SU-DHL-6 (cell line): ENCODE data around the gene AMH.

ENCODE experiments used
- H2AFZ ChIP-seq: fragments of 200-600 bp; sonication (generic); 2 replicates; pipeline ENCODE4 v1.6.1; 2014; ENCODE audit warnings: low read depth, mild to moderate bottlenecking, moderate library complexity, mixed read lengths, antibody characterized with exemption, low read length; ENCODE audit not compliant: severe bottlenecking
- H3F3A ChIP-seq: fragments of 200-600 bp; shearing (Covaris generic); 2 replicates; pipeline ENCODE4 v1.6.0; 2016; ENCODE audit warnings: antibody characterized with exemption, mild to moderate bottlenecking; ENCODE audit not compliant: insufficient read depth
- H3K27ac ChIP-seq: fragments of 200-600 bp; sonication (generic); 2 replicates; pipeline ENCODE4 v1.5.1; 2016; ENCODE audit warnings: low read depth, mild to moderate bottlenecking, low read length, moderate library complexity, mixed read lengths
- H3K27me3 ChIP-seq: fragments of 200-600 bp; sonication (generic), shearing (Covaris generic); 2 replicates; pipeline ENCODE4 v1.6.0; 2014; ENCODE audit warnings: mild to moderate bottlenecking, low read length
- H3K36me3 ChIP-seq: fragments of 200-600 bp; sonication (generic); 2 replicates; pipeline ENCODE4 v1.6.1; 2014; ENCODE audit warnings: mild to moderate bottlenecking, low read length, mixed read lengths
- H3K4me2 ChIP-seq: fragments of 300-600, 200-600 bp; shearing (Covaris generic), sonication (generic); 2 replicates; pipeline ENCODE4 v1.6.0; 2014; ENCODE audit warnings: low read length, low read depth, mild to moderate bottlenecking; ENCODE audit not compliant: poor library complexity, severe bottlenecking
- H3K4me3 ChIP-seq: fragments of 200-600 bp; sonication (generic); 2 replicates; pipeline ENCODE4 v1.5.1; 2014; ENCODE audit warnings: antibody characterized with exemption, low read length, mild to moderate bottlenecking, mixed read lengths; ENCODE audit not compliant: insufficient read depth, poor library complexity, severe bottlenecking
- H3K79me2 ChIP-seq: fragments of 200-600 bp; sonication (generic); 2 replicates; pipeline ENCODE4 v1.6.1; 2014; ENCODE audit warnings: mild to moderate bottlenecking, low read length, moderate library complexity; ENCODE audit not compliant: insufficient read depth
- H3K9ac ChIP-seq: fragments of 200-600 bp; sonication (generic); 2 replicates; pipeline ENCODE4 v1.7.0; 2014; ENCODE audit warnings: mild to moderate bottlenecking, low read length
- H3K9me2 ChIP-seq: fragments of 200-600 bp; sonication (generic); replicated peaks from 2 replicates; pipeline ENCODE4 v1.6.1; 2014; ENCODE audit warnings: low read length; ENCODE audit not compliant: insufficient read depth
- H3K9me3 ChIP-seq: fragments of 200-600 bp; sonication (generic); 2 replicates; pipeline ENCODE4 v1.6.1; 2014; ENCODE audit warnings: low read length, mixed read lengths; ENCODE audit not compliant: insufficient read depth
- H4K20me1 ChIP-seq: fragments of 200-600 bp; sonication (generic); 2 replicates; pipeline ENCODE4 v1.6.1; 2014; ENCODE audit warnings: low read depth, mild to moderate bottlenecking, antibody characterized with exemption, low read length, moderate library complexity, mixed read lengths
- CTCF ChIP-seq: fragments of 200-600 bp; sonication (generic); IDR thresholded peaks from one replicate; pipeline ENCODE4 v1.5.1; 2017; ENCODE audit warnings: antibody characterized with exemption, mild to moderate bottlenecking, low read length, moderate library complexity; ENCODE audit not compliant: insufficient read depth, poor library complexity, severe bottlenecking
- EZH2phosphoT487 ChIP-seq: fragments of 200-600 bp; sonication (generic), shearing (Covaris generic); conservative IDR thresholded peaks from 2 replicates; pipeline ENCODE4 v1.6.1; 2018; ENCODE audit warnings: mild to moderate bottlenecking, antibody characterized with exemption, low read length, moderate library complexity, mixed read lengths

Gene AMH

DNA sequence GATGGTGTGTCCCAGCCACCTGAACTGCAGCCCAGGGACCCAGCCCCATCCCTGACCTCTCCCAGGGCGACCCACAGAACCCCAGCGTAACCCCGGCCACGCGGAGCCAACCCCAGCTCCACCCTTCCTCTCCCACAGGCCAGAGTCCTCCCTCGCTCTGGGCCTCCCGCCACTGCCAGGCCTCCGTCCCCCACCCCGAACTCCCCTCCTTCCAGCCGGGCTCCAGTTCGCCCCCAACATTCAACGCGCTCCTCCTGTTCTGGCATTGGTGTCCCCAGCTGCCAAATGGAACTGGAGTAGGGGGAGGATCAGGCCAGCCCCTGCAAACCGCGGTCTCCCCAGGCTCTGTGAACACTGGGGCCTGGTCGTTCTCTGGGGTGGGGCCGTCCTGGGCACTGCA, 51.4 kb downstream of the AMH start:
- no peaks in the 10 kb centered on the region for H3F3A ChIP-seq
- H3K4me3 ChIP-seq, result no peak overlapping the region
- no peak overlapping the region for H3K9ac ChIP-seq
- no peaks in the 10 kb centered on the region for H3K27me3 ChIP-seq
- H3K36me3 ChIP-seq, result no peaks in the 10 kb centered on the region
- H3K9me2 ChIP-seq, result no peaks in the 10 kb centered on the region
- no peaks in the 10 kb centered on the region for H3K9me3 ChIP-seq
- no peak for TF ChIP-seq EZH2phosphoT487
- no peak for TF ChIP-seq CTCF
- no peak overlapping the region for H2AFZ ChIP-seq
- no peak overlapping the region for H3K27ac ChIP-seq
- H3K4me2 ChIP-seq, result no peak overlapping the region
- H4K20me1 ChIP-seq, result no peaks in the 10 kb centered on the region
- H3K79me2 ChIP-seq, result no peaks in the 10 kb centered on the region
